Panc1 (cell line): ENCODE data around the gene PRKAG2. TPM values are rescaled to one million over a fixed set of nuclear protein-coding genes. Genes with fewer than 3 reads are reported as not detected.

Experiments used
- ATAC-seq: fragments of 200-7000 bp; cut with Tn5 transposase; 2 replicates; pipeline ENCODE4 v1.9.1; 2020; ENCODE audit warnings: mild to moderate bottlenecking, moderate library complexity
- BruUV-seq: library from RNA; stranded (reverse); fragments of 400-500 nt; replicated peaks from 2 replicates; lab custom pipeline; 2021; lab: Mats Ljungman, UMichigan
- CTCF ChIA-PET: fragments of 300-600 bp; sonication (Branson Sonifier 250); formaldehyde crosslinking; loops from one replicate; lab custom pipeline; 2022; ENCODE audit warnings: antibody characterized with exemption; lab: Charles Lee
- POLR2A ChIA-PET: fragments of 300-600 bp; sonication (Branson Sonifier 250); formaldehyde crosslinking; loops from one replicate; lab custom pipeline; 2022; ENCODE audit warnings: antibody characterized with exemption; lab: Charles Lee
- DNase-seq: peaks from one replicate; pipeline ENCODE4 v3.0.0-alpha.2; 2010; ENCODE audit warnings: low read depth, low spot score
- H3K27ac ChIP-seq: 2 replicates; pipeline ENCODE4 v1.5.1; 2011; ENCODE audit warnings: mild to moderate bottlenecking, low read length, inconsistent platforms
- H3K27me3 ChIP-seq: fragments of 200-500 bp; sonication (Bioruptor generic); 2 replicates; pipeline ENCODE4 v1.6.0; 2014; ENCODE audit warnings: low read length, inconsistent platforms; ENCODE audit not compliant: control insufficient read depth, insufficient read depth
- H3K36me3 ChIP-seq: fragments of 200-500 bp; sonication (Bioruptor generic); 2 replicates; pipeline ENCODE4 v1.5.1; 2014; ENCODE audit warnings: inconsistent platforms, mild to moderate bottlenecking, low read length, moderate library complexity; ENCODE audit not compliant: control insufficient read depth, insufficient read depth
- H3K4me1 ChIP-seq: 2 replicates; pipeline ENCODE4 v1.5.1; 2011; ENCODE audit warnings: inconsistent platforms, mild to moderate bottlenecking, low read length, moderate library complexity; ENCODE audit not compliant: control insufficient read depth, insufficient read depth
- H3K4me3 ChIP-seq, 2 experiments: 2 replicates each; pipeline ENCODE4 v1.5.1; 2011 to 2012; ENCODE audit warnings: low read depth in 2 of 2, low read length in 2 of 2, mild to moderate bottlenecking in 2 of 2, inconsistent platforms in 1 of 2, moderate library complexity in 1 of 2
- H3K9me3 ChIP-seq: fragments of 200-500 bp; sonication (Bioruptor generic); 2 replicates; pipeline ENCODE4 v1.5.1; 2014; ENCODE audit warnings: low read depth, mild to moderate bottlenecking, inconsistent platforms, low read length, moderate library complexity; ENCODE audit not compliant: control insufficient read depth, insufficient read depth
- POLR2AphosphoS5 ChIP-seq: IDR thresholded peaks from 2 replicates; pipeline ENCODE4 v1.6.1; 2012; ENCODE audit warnings: mild to moderate bottlenecking, low read depth, low read length, moderate library complexity
- SIN3A ChIP-seq: IDR thresholded peaks from 2 replicates; pipeline ENCODE4 v1.6.1; 2012; ENCODE audit warnings: low read depth, mild to moderate bottlenecking, low read length, moderate library complexity, borderline replicate concordance; ENCODE audit not compliant: insufficient read depth
- TCF7L2 ChIP-seq: IDR thresholded peaks from 2 replicates; pipeline ENCODE4 v1.6.1; 2011; ENCODE audit warnings: mild to moderate bottlenecking, low read depth, low read length, inconsistent platforms
- in situ Hi-C: cut with HindIII; loops from 2 replicates; pipeline ENCODE4 v1.10.0; 2016; ENCODE audit warnings: low sequenced_read_pairs, low pct_unique_long_range_greater_than_20kb
- intact Hi-C: fragments of 100-400 bp; cut with micrococcal nuclease; formaldehyde crosslinking; loops from one replicate; pipeline ENCODE4 v1.10.0; 2022; ENCODE audit not compliant: unreplicated experiment
- total RNA-seq: library from RNA; stranded (reverse); gene quantifications from one replicate; pipeline ENCODE4 v1.2.1, GENCODE V29; 2021; ENCODE audit not compliant: unreplicated experiment
- TF ChIP-seq, protein P1 (sequence below), 2 experiments: IDR thresholded peaks; 2 replicates each; pipeline ENCODE4 v1.6.1; 2011 to 2012; ENCODE audit warnings: low read depth in 2 of 2, control low read depth in 1 of 2, low read length in 1 of 2, mild to moderate bottlenecking in 1 of 2, moderate library complexity in 1 of 2; ENCODE audit not compliant: insufficient read depth in 1 of 2
- TF ChIP-seq, protein P2 (sequence below): fragments of 450-650 bp; IDR thresholded peaks from 2 replicates; pipeline ENCODE4 v1.5.1; 2017; ENCODE audit warnings: mild to moderate bottlenecking

Gene PRKAG2
- total RNA-seq, 1 experiment from 2014 or later, result 71.6 TPM

DNA sequence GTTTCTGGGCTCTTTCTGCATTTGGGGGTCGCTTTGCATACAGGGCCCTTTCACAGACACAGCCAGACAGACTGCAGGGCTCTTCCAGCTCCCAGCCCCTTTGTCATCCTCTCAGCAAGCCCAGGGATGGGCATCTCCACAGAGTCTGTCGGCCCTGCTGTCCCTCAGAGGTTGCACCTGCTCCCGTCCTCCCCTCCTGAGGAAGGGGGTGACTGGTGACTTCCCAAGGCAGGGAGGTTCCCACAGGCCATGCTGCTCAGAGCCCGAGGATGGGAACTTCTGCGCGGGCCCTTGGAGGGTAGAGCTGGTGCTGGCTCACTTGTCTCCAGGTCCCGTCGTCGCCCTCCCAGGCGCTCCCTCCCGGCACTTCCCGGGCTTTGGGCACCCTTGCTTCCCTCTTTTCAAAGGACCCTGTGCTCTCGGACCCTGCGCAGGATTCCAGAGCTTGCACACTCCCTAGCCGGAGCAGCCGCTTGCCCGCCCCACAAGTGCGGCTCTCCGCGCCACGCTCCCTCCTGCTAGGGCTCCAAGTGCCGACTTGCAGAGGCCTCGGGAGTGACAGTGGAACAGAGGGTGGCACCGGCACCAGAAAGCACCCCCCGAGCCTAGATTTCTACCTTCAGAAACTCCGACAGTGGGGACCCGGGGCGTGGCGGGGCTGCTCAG lies 152.5 kb downstream of the PRKAG2 start:
- H3K36me3 ChIP-seq, result no peaks in the 10 kb centered on the region
- no peaks in the 10 kb centered on the region for H3K9me3 ChIP-seq
- TF ChIP-seq SIN3A, result no peak
- TF ChIP-seq, protein P1, sequence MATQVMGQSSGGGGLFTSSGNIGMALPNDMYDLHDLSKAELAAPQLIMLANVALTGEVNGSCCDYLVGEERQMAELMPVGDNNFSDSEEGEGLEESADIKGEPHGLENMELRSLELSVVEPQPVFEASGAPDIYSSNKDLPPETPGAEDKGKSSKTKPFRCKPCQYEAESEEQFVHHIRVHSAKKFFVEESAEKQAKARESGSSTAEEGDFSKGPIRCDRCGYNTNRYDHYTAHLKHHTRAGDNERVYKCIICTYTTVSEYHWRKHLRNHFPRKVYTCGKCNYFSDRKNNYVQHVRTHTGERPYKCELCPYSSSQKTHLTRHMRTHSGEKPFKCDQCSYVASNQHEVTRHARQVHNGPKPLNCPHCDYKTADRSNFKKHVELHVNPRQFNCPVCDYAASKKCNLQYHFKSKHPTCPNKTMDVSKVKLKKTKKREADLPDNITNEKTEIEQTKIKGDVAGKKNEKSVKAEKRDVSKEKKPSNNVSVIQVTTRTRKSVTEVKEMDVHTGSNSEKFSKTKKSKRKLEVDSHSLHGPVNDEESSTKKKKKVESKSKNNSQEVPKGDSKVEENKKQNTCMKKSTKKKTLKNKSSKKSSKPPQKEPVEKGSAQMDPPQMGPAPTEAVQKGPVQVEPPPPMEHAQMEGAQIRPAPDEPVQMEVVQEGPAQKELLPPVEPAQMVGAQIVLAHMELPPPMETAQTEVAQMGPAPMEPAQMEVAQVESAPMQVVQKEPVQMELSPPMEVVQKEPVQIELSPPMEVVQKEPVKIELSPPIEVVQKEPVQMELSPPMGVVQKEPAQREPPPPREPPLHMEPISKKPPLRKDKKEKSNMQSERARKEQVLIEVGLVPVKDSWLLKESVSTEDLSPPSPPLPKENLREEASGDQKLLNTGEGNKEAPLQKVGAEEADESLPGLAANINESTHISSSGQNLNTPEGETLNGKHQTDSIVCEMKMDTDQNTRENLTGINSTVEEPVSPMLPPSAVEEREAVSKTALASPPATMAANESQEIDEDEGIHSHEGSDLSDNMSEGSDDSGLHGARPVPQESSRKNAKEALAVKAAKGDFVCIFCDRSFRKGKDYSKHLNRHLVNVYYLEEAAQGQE (IDR thresholded peaks at IDR 0.05; ENCODE audit: insufficient read depth in 1 of 2, low read depth in 2 of 2, low read length in 1 of 2), result no peak
- TF ChIP-seq, protein P2, sequence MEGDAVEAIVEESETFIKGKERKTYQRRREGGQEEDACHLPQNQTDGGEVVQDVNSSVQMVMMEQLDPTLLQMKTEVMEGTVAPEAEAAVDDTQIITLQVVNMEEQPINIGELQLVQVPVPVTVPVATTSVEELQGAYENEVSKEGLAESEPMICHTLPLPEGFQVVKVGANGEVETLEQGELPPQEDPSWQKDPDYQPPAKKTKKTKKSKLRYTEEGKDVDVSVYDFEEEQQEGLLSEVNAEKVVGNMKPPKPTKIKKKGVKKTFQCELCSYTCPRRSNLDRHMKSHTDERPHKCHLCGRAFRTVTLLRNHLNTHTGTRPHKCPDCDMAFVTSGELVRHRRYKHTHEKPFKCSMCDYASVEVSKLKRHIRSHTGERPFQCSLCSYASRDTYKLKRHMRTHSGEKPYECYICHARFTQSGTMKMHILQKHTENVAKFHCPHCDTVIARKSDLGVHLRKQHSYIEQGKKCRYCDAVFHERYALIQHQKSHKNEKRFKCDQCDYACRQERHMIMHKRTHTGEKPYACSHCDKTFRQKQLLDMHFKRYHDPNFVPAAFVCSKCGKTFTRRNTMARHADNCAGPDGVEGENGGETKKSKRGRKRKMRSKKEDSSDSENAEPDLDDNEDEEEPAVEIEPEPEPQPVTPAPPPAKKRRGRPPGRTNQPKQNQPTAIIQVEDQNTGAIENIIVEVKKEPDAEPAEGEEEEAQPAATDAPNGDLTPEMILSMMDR, result no peak
- no peak for TF ChIP-seq POLR2AphosphoS5
- no peak for TF ChIP-seq TCF7L2
- ATAC-seq (no peak), DNase-seq (no peak)
- ChIA-PET POLR2A (no interaction called here), CTCF (no interaction called here)
- H3K27ac ChIP-seq, result no peak overlapping the region
- in situ Hi-C loops (no loop called here), intact Hi-C loops (no loop called here)
- H3K4me1 ChIP-seq, result peaks cover 46% of the 10 kb centered on the region
- H3K27me3 ChIP-seq, result no peaks in the 10 kb centered on the region
- no peak overlapping the region for H3K4me3 ChIP-seq
- no TSS peak for BruUV-seq

DNA sequence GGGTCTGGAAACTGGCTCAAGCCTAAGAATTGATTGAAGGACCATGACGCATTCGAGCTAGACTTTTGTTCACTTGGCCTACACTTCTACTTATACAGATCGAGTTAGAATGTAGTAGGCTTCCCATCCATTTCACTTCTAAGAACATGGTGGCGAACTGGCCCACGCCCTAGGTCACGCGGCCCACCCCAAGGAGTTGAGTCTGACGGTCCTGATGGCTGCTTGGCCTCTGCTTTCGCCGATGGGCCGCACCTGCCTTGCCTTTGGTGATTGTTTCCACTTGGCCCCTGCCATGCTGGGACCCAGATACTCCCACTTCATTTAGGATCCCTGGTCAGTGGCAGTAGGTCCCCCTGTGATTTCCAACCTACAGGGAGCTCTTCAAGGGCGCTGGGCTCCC lies 153.6 kb downstream of the PRKAG2 start:
- no TSS peak for BruUV-seq
- intact Hi-C loops, result no loop called here
- Histone ChIP-seq H3K27me3 (no peaks in the 10 kb centered on the region), H3K4me3 (no peak overlapping the region), H3K27ac (no peak overlapping the region), H3K4me1 (peaks cover 39% of the 10 kb centered on the region), H3K9me3 (no peaks in the 10 kb centered on the region), H3K36me3 (no peaks in the 10 kb centered on the region)
- DNase-seq, result no peak
- POLR2A ChIA-PET, result no interaction called here
- TF ChIP-seq, protein P2, result no peak
- TF ChIP-seq POLR2AphosphoS5 (no peak), SIN3A (no peak), TCF7L2 (no peak)
- TF ChIP-seq, protein P1 (IDR thresholded peaks at IDR 0.05; ENCODE audit: insufficient read depth in 1 of 2, low read depth in 2 of 2, low read length in 1 of 2), result no peak
- CTCF ChIA-PET, result no interaction called here
- ATAC-seq, result no peak
- in situ Hi-C loops, result no loop called here
